MM.1S (cell line): ENCODE results near the gene PDIK1L.

Experiments used
- CTCF ChIP-seq: fragments of 300-600 bp; sonication (generic); IDR thresholded peaks from 2 replicates; pipeline ENCODE4 v1.5.1; 2016; ENCODE audit warnings: antibody characterized with exemption, low read length, mixed read lengths
- EZH2 ChIP-seq: fragments of 300-600 bp; sonication (generic); optimal IDR thresholded peaks from 2 replicates; pipeline ENCODE3; 2017; ENCODE audit warnings: low read depth, mild to moderate bottlenecking, antibody characterized with exemption, low read length, mixed read lengths

- TF ChIP-seq CTCF, result no peak
- no peak for TF ChIP-seq EZH2
Observed at GRCh38 chr1:26064553-26064952, 47.1 kb upstream of the PDIK1L start.
